NCI-H524 (cell line): Measurements from ENCODE around the gene TSC22D1.

Experiments used
- DNase-seq, 2 experiments: peaks; one replicate each; lab custom pipeline; 2025; lab: John Stamatoyannopoulos, UW

Gene TSC22D1

GRCh38 chr13:44452418-44452817 lies 123.7 kb downstream of the TSC22D1 start:
- no peak for DNase-seq

GRCh38 chr13:44451651-44452050 lies 124.5 kb downstream of the TSC22D1 start:
- DNase-seq, result no peak

- no peak for DNase-seq
Measured at GRCh38 chr13:44451126-44451525, 125.0 kb downstream of the TSC22D1 start.

GRCh38 chr13:44449999-44450821 lies 125.9 kb downstream of the TSC22D1 start:
- no peak for DNase-seq

GRCh38 chr13:44448875-44449274 lies 127.3 kb downstream of the TSC22D1 start:
- no peak for DNase-seq

- DNase-seq, result no peak
Measured at GRCh38 chr13:44448373-44448772, 127.8 kb downstream of the TSC22D1 start.

GRCh38 chr13:44447783-44448321 lies 128.3 kb downstream of the TSC22D1 start:
- DNase-seq, result no peak

- no peak for DNase-seq
Measured at GRCh38 chr13:44440046-44440608, 136.0 kb downstream of the TSC22D1 start.

- peak in 1 of 2 experiments; percentile 13 for DNase-seq
Measured at GRCh38 chr13:44439452-44440024, 136.6 kb downstream of the TSC22D1 start.

GRCh38 chr13:44438234-44438579 lies 137.9 kb downstream of the TSC22D1 start:
- DNase-seq, result no peak

- peak in 1 of 2 experiments; percentile 56 for DNase-seq
Measured at GRCh38 chr13:44437356-44438233, 138.5 kb downstream of the TSC22D1 start.

GRCh38 chr13:44436589-44437337 lies 139.4 kb downstream of the TSC22D1 start:
- DNase-seq, result peak; percentile 85 to 92

- DNase-seq, result no peak
Measured at GRCh38 chr13:44435919-44436510, 140.1 kb downstream of the TSC22D1 start.

GRCh38 chr13:44435142-44435918 lies 140.8 kb downstream of the TSC22D1 start:
- DNase-seq, result peak; percentile 95 to 98

- DNase-seq, result no peak
Measured at GRCh38 chr13:44434766-44435141, 141.4 kb downstream of the TSC22D1 start.

- no peak for DNase-seq
Measured at GRCh38 chr13:44433863-44434765, 142.0 kb downstream of the TSC22D1 start.

GRCh38 chr13:44432650-44433049 lies 143.5 kb downstream of the TSC22D1 start:
- DNase-seq, result no peak

- DNase-seq, result no peak
Measured at GRCh38 chr13:44431150-44431549, 145.0 kb downstream of the TSC22D1 start.

- no peak for DNase-seq
Measured at GRCh38 chr13:44429311-44429710, 146.8 kb downstream of the TSC22D1 start.
